ENCODE measurements around the gene ABCD2. TPM values are rescaled to one million over a fixed set of nuclear protein-coding genes. Genes with fewer than 3 reads are reported as not detected.

The ABCD2 gene
- total and polyA plus RNA-seq, 4 experiments from 2014 or later: 8.2 to 20.1 (median 13.7) TPM

DNA sequence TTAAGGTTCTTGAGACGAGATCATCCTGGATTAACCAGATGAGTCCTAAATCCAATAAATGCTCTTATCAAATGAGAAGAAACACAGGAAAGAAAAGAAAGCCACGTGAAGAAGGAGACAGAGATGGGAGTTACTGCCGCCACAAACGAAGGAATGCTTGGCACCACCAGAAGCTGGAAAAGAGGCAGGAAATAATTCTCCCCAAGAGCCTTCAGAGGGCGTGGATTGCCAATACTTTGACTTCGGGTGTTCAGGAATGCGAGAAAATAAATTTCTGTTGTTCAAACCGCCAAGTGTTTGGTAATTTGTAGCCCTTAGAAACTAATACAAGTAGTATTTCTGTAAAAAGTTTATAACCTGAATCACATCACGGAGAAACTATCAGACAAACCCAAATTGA, 31.3 kb downstream of the ABCD2 start:
- Mint-ChIP-seq H3K27me3 (no peaks in the 10 kb centered on the region), H3K4me1 (peaks cover 6 to 17% (median 7%) of the 10 kb centered on the region in 4 donors), H3K27ac (no peak overlapping the region), H3K4me3 (no peak overlapping the region), H3K9me3 (no peaks in the 10 kb centered on the region), H3K36me3 (peaks cover 40 to 41% of the 10 kb centered on the region in 2 donors)
- H3K36me3 ChIP-seq (ENCODE audit: insufficient read depth, low read length): peaks cover 24% of the 10 kb centered on the region
- no peaks in the 10 kb centered on the region for H3K4me1 ChIP-seq (ENCODE audit: insufficient read depth, low read length)
- H3K27me3 ChIP-seq (ENCODE audit: insufficient read depth, low read length): no peaks in the 10 kb centered on the region
- POLR2A ChIA-PET (ENCODE audit: partially characterized antibody): no interaction called here
- intact Hi-C loops (cut with micrococcal nuclease): no loop called here
- CTCF ChIA-PET (ENCODE audit: partially characterized antibody): interaction anchor here (1.9 to 6.0 kb wide), 2 partner anchors 17 to 103 kb away, joined by 6 to 44 read pairs; no protein-coding TSS in a partner anchor
- no peak overlapping the region for H3K27ac ChIP-seq (ENCODE audit: low read depth, low read length)
- H3K9me3 ChIP-seq (ENCODE audit: control insufficient read depth in 1 of 2, low read length in 2 of 2): no peaks in the 10 kb centered on the region
- no peak overlapping the region for H3K4me3 ChIP-seq (ENCODE audit: low read length in 2 of 2)
- DNase-seq: no peak

DNA sequence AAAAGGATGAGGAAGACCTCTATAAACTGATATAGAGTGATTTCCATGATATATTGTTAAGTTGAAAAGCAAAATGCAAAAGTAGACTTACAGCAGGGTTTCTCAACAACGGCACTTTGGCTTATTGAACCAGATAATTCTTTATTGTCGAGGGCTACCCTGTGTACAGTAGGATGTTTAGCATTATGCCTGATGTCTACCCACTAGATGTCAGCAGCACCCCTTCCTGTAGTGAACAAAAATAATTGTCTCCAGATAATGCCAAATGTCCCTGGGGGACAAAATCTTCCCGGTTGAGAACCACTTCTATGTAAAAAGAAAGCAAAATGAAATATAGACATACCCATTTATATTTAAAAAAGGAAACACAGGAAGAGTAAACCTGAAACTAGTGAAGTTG, 32.4 kb downstream of the ABCD2 start:
- ChIA-PET POLR2A (ENCODE audit: partially characterized antibody) (interaction anchor here (1.4 kb wide), 1 partner anchor 32 kb away, joined by 6 read pairs; the partner anchor contains the start of gene ABCD2), CTCF (ENCODE audit: partially characterized antibody) (interaction anchor here (0.7 to 6.0 kb wide), 12 partner anchors 10 to 520 kb away, joined by 3 to 44 read pairs (median 4); partner anchors contain the start of gene ABCD2)
- Histone ChIP-seq H3K27me3 (ENCODE audit: insufficient read depth, low read length) (no peaks in the 10 kb centered on the region), H3K4me1 (ENCODE audit: insufficient read depth, low read length) (no peaks in the 10 kb centered on the region), H3K27ac (ENCODE audit: low read depth, low read length) (no peak overlapping the region), H3K4me3 (ENCODE audit: low read length in 2 of 2) (no peak overlapping the region), H3K36me3 (ENCODE audit: insufficient read depth, low read length) (peaks cover 24% of the 10 kb centered on the region), H3K9me3 (ENCODE audit: control insufficient read depth in 1 of 2, low read length in 2 of 2) (no peaks in the 10 kb centered on the region)
- H3K4me1 Mint-ChIP-seq: peaks cover 3 to 7% (median 5%) of the 10 kb centered on the region in 4 donors
- H3K27me3 Mint-ChIP-seq: no peaks in the 10 kb centered on the region
- intact Hi-C loops (cut with micrococcal nuclease): loop anchor here (1.0 kb wide), 4 partner anchors 33 to 520 kb away; no protein-coding TSS in a partner anchor
- no peaks in the 10 kb centered on the region for H3K9me3 Mint-ChIP-seq
- no peak overlapping the region for H3K27ac Mint-ChIP-seq
- H3K4me3 Mint-ChIP-seq: no peak overlapping the region
- peaks cover 37 to 39% of the 10 kb centered on the region in 2 donors for H3K36me3 Mint-ChIP-seq
- DNase-seq: peak; percentile 36 to 50 (median 40)

DNA sequence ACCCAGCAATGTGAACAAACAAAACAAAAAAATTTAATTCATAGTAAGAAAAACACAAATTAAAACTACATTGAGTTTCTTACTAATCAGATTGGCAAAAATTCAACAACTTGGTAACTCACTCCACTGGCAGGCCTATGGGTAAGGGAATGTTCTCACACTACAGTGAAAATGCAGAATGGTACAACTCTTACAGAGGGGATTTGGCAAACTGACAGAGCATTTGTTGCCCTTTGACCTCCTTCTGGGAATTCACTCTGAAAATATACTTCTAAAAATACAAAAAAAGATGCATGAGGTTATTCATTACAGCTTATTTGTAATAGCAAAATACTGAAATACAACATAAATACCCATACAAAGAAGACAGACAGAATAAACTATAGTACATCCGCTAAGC, 32.8 kb downstream of the ABCD2 start:
- no peaks in the 10 kb centered on the region for H3K9me3 Mint-ChIP-seq
- Histone ChIP-seq H3K4me1 (ENCODE audit: insufficient read depth, low read length) (no peaks in the 10 kb centered on the region), H3K27me3 (ENCODE audit: insufficient read depth, low read length) (no peaks in the 10 kb centered on the region), H3K4me3 (ENCODE audit: low read length in 2 of 2) (no peak overlapping the region), H3K36me3 (ENCODE audit: insufficient read depth, low read length) (peaks cover 24% of the 10 kb centered on the region), H3K9me3 (ENCODE audit: control insufficient read depth in 1 of 2, low read length in 2 of 2) (no peaks in the 10 kb centered on the region), H3K27ac (ENCODE audit: low read depth, low read length) (no peak overlapping the region)
- peaks cover 36 to 39% of the 10 kb centered on the region in 2 donors for H3K36me3 Mint-ChIP-seq
- POLR2A ChIA-PET (ENCODE audit: partially characterized antibody): interaction anchor here (1.4 kb wide), 1 partner anchor 33 kb away, joined by 6 read pairs; the partner anchor contains the start of gene ABCD2
- no peak overlapping the region for H3K4me3 Mint-ChIP-seq
- no peak for DNase-seq
- no peaks in the 10 kb centered on the region for H3K27me3 Mint-ChIP-seq
- intact Hi-C loops (cut with micrococcal nuclease): loop anchor here (1.0 kb wide), 4 partner anchors 33 to 520 kb away; no protein-coding TSS in a partner anchor
- CTCF ChIA-PET (ENCODE audit: partially characterized antibody): interaction anchor here (0.6 to 6.0 kb wide), 13 partner anchors 10 to 520 kb away, joined by 3 to 44 read pairs (median 3); partner anchors contain the start of gene ABCD2
- no peak overlapping the region for H3K27ac Mint-ChIP-seq
- H3K4me1 Mint-ChIP-seq: peaks cover 0 to 5% (median 4%) of the 10 kb centered on the region in 4 donors

DNA sequence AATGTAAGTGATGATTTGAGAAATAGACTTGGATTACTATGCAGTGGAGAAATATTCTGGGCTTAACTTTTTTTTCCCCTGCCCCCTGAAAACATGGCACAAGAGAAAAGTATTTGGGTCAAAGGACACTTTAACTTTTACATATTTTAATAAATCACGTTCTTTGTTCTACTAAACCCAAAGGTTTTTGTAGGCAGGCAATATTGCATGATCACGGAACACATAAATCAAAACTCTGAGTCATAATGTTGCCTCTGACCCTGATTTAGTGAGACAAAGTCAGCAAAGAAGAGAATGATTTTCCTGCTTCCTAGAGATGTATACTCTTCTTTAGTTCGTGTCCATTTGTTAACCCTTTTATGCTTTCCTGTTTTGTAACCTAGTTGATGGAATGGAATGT, 38.0 kb downstream of the ABCD2 start:
- Mint-ChIP-seq H3K4me3 (no peak overlapping the region), H3K36me3 (peaks cover 50 to 54% of the 10 kb centered on the region in 2 donors), H3K27ac (no peak overlapping the region), H3K9me3 (no peaks in the 10 kb centered on the region), H3K4me1 (peaks cover 0 to 4% (median 0%) of the 10 kb centered on the region in 4 donors), H3K27me3 (no peaks in the 10 kb centered on the region)
- H3K27me3 ChIP-seq (ENCODE audit: insufficient read depth, low read length): no peaks in the 10 kb centered on the region
- no peak overlapping the region for H3K4me3 ChIP-seq (ENCODE audit: low read length in 2 of 2)
- intact Hi-C loops (cut with micrococcal nuclease): no loop called here
- H3K36me3 ChIP-seq (ENCODE audit: insufficient read depth, low read length): peaks cover 30% of the 10 kb centered on the region
- POLR2A ChIA-PET (ENCODE audit: partially characterized antibody): no interaction called here
- no peak overlapping the region for H3K27ac ChIP-seq (ENCODE audit: low read depth, low read length)
- no peaks in the 10 kb centered on the region for H3K9me3 ChIP-seq (ENCODE audit: control insufficient read depth in 1 of 2, low read length in 2 of 2)
- H3K4me1 ChIP-seq (ENCODE audit: insufficient read depth, low read length): no peaks in the 10 kb centered on the region
- CTCF ChIA-PET (ENCODE audit: partially characterized antibody): no interaction called here
- DNase-seq: no peak

DNA sequence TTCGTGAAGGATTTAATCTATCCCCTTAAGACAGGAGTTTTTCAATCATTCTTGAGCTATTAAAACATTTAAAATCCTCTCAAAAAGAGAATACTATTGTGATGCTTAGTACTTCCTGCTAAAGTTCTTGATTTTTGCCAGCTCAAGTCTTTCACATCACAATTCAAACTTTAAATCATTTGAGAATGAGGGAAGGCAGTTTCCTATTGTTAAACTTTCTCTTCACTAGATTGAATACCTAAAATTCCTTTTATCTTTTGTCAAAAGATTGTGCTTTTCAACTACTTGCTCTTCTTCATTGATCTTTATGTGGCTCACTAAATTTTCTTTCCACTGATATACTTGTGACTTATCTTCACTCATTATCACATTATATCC, 44.1 kb downstream of the ABCD2 start:
- Mint-ChIP-seq H3K36me3 (peaks cover 71 to 74% of the 10 kb centered on the region in 2 donors), H3K4me1 (peaks cover 0 to 8% (median 4%) of the 10 kb centered on the region in 4 donors), H3K9me3 (peaks cover 0 to 5% (median 2%) of the 10 kb centered on the region in 8 donors), H3K27ac (peak overlapping the region in 1 of 7 donors; percentile 36), H3K4me3 (no peak overlapping the region), H3K27me3 (no peaks in the 10 kb centered on the region)
- Histone ChIP-seq H3K36me3 (ENCODE audit: insufficient read depth, low read length) (peaks cover 9% of the 10 kb centered on the region), H3K4me3 (ENCODE audit: low read length in 2 of 2) (no peak overlapping the region), H3K27me3 (ENCODE audit: insufficient read depth, low read length) (no peaks in the 10 kb centered on the region), H3K9me3 (ENCODE audit: control insufficient read depth in 1 of 2, low read length in 2 of 2) (no peaks in the 10 kb centered on the region), H3K4me1 (ENCODE audit: insufficient read depth, low read length) (no peaks in the 10 kb centered on the region), H3K27ac (ENCODE audit: low read depth, low read length) (no peak overlapping the region)
- DNase-seq: no peak
- intact Hi-C loops (cut with micrococcal nuclease): no loop called here
- ChIA-PET POLR2A (ENCODE audit: partially characterized antibody) (no interaction called here), CTCF (ENCODE audit: partially characterized antibody) (interaction anchor here (0.8 to 0.9 kb wide), 2 partner anchors 11 to 257 kb away, joined by 3 read pairs; no protein-coding TSS in a partner anchor)

DNA sequence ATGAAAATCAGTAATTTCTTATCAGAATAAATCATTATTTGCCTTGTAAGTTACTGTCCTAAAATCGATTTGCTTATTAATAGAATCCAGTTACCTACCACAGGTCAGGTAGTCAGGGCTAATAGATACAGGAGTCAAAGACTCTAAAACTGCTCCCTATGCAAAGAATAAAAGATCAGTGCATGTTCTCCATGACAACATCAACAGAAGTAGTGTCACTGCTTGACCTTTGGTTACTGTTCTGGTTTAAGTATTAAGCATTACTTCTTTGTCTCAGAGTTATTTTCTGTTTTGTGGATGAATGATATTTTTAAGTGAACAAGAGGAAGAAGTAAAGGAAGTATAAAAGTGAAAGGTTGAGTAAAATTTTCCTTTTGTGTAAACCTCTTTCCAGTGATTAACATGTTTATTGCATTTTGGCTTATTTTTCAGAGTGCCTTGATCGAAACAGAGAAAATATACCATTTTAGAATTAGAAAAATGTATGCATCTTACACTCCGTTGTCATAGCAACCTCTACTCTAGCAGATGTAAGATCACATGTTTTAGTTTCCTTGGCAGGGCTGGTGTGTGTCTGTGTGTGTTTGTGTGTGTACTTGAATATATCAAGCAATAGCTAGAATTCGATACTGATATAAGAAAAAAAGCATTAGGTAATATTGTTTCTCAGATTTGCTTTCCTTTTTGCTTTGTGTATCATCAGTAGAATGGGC, 44.7 kb downstream of the ABCD2 start:
- Mint-ChIP-seq H3K27ac (peak overlapping the region in 4 of 7 donors; percentile 5 to 36 (median 33)), H3K4me1 (peaks cover 0 to 8% (median 4%) of the 10 kb centered on the region in 4 donors), H3K4me3 (no peak overlapping the region), H3K9me3 (peaks cover 0 to 8% (median 4%) of the 10 kb centered on the region in 8 donors), H3K36me3 (peaks cover 73 to 76% of the 10 kb centered on the region in 2 donors), H3K27me3 (no peaks in the 10 kb centered on the region)
- no peaks in the 10 kb centered on the region for H3K27me3 ChIP-seq (ENCODE audit: insufficient read depth, low read length)
- intact Hi-C loops (cut with micrococcal nuclease): no loop called here
- H3K36me3 ChIP-seq (ENCODE audit: insufficient read depth, low read length): peaks cover 14% of the 10 kb centered on the region
- DNase-seq: no peak
- H3K9me3 ChIP-seq (ENCODE audit: control insufficient read depth in 1 of 2, low read length in 2 of 2): no peaks in the 10 kb centered on the region
- H3K27ac ChIP-seq (ENCODE audit: low read depth, low read length): no peak overlapping the region
- POLR2A ChIA-PET (ENCODE audit: partially characterized antibody): no interaction called here
- no peak overlapping the region for H3K4me3 ChIP-seq (ENCODE audit: low read length in 2 of 2)
- H3K4me1 ChIP-seq (ENCODE audit: insufficient read depth, low read length): no peaks in the 10 kb centered on the region
- CTCF ChIA-PET (ENCODE audit: partially characterized antibody): interaction anchor here (0.8 to 0.9 kb wide), 2 partner anchors 12 to 257 kb away, joined by 3 read pairs; no protein-coding TSS in a partner anchor

DNA sequence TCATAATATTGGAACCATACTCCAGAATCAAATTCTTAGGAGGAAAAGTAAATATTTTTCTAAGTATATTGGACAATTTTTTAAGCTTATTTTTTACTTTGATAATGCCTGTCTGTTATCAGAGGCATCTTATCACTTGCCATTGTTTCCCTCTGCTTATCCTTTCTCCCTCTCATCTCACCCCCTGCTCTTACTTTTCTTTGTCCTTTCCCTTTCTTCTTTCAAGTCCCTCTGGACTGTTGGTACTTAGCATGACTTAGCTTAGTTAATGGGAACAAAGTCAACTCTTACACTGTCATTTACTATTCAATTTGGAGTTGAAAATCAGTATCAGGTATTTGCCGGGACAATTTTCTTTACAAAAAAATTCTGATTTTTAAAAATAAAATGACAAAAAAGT, 45.2 kb downstream of the ABCD2 start:
- peaks cover 15% of the 10 kb centered on the region for H3K36me3 ChIP-seq (ENCODE audit: insufficient read depth, low read length)

More for the DNA sequence above, 45.2 kb downstream of the ABCD2 start:
- POLR2A ChIA-PET (ENCODE audit: partially characterized antibody): no interaction called here
- Mint-ChIP-seq H3K27ac (peak overlapping the region in 1 of 7 donors; percentile 74), H3K36me3 (peaks cover 74 to 77% of the 10 kb centered on the region in 2 donors), H3K27me3 (no peaks in the 10 kb centered on the region), H3K9me3 (peaks cover 0 to 14% (median 4%) of the 10 kb centered on the region in 8 donors), H3K4me1 (peaks cover 0 to 8% (median 4%) of the 10 kb centered on the region in 4 donors), H3K4me3 (peak overlapping the region in 1 of 8 donors; percentile 49)
- DNase-seq: no peak
- Histone ChIP-seq H3K9me3 (ENCODE audit: control insufficient read depth in 1 of 2, low read length in 2 of 2) (no peaks in the 10 kb centered on the region), H3K4me3 (ENCODE audit: low read length in 2 of 2) (no peak overlapping the region), H3K27ac (ENCODE audit: low read depth, low read length) (no peak overlapping the region), H3K4me1 (ENCODE audit: insufficient read depth, low read length) (no peaks in the 10 kb centered on the region), H3K27me3 (ENCODE audit: insufficient read depth, low read length) (no peaks in the 10 kb centered on the region)
- CTCF ChIA-PET (ENCODE audit: partially characterized antibody): no interaction called here
- intact Hi-C loops (cut with micrococcal nuclease): no loop called here

Data from CD4-positive, alpha-beta memory T cell (primary cell).